Ascending aorta (tissue), 2 donors: ENCODE results near the gene FBXW4. TPM values are rescaled to one million over a fixed set of nuclear protein-coding genes. Genes with fewer than 3 reads are reported as not detected.

Source experiments
- DNase-seq, 2 donors: peaks; one replicate each; pipeline ENCODE4 v3.0.0-alpha.2; 2019; ENCODE audit warnings: low spot score in 2 of 2
- H3K27ac ChIP-seq, 2 donors: fragments of 200-600 bp; sonication (generic); one replicate each; pipeline ENCODE4 v1.5.1; 2016 to 2017; ENCODE audit warnings: mild to moderate bottlenecking in 1 of 2
- H3K27me3 ChIP-seq: fragments of 200-600 bp; sonication (generic); one replicate; pipeline ENCODE4 v1.5.1; 2017
- H3K36me3 ChIP-seq, 2 donors: fragments of 200-600 bp; sonication (generic); one replicate each; pipeline ENCODE4 v1.5.1; 2016
- H3K4me1 ChIP-seq, 2 donors: fragments of 200-600 bp; sonication (generic); one replicate each; pipeline ENCODE4 v1.5.1; 2016 to 2017; ENCODE audit warnings: mild to moderate bottlenecking in 1 of 2
- H3K4me3 ChIP-seq, 2 donors: fragments of 200-600 bp; sonication (generic); one replicate each; pipeline ENCODE4 v1.5.1; 2016 to 2017; ENCODE audit warnings: mild to moderate bottlenecking in 1 of 2
- H3K9me3 ChIP-seq, 2 donors: fragments of 200-600 bp; sonication (generic); one replicate each; pipeline ENCODE4 v1.5.1; 2016
- intact Hi-C: fragments of 100-400 bp; cut with DNase I; formaldehyde crosslinking; loops from one replicate; pipeline ENCODE4 v1.15.1; 2023
- total RNA-seq: library from RNA; depleted of rRNA; stranded (reverse); fragments of >200 nt; gene quantifications from one replicate; pipeline ENCODE4 v1.1.0, GENCODE V29; 2016
- TF ChIP-seq, protein P1 (sequence below), 3 experiments: fragments of 200-600 bp in 2 of 3; fragments of 450-650 bp in 1 of 3; sonication (generic) in 2 of 3; IDR thresholded peaks; one replicate each; pipeline ENCODE4 v1.5.1; 2016 to 2019; ENCODE audit warnings: antibody characterized with exemption in 3 of 3, mild to moderate bottlenecking in 1 of 3, moderate library complexity in 1 of 3

Gene FBXW4
- total RNA-seq, 1 donor from 2014 or later: 21.3 TPM

DNA sequence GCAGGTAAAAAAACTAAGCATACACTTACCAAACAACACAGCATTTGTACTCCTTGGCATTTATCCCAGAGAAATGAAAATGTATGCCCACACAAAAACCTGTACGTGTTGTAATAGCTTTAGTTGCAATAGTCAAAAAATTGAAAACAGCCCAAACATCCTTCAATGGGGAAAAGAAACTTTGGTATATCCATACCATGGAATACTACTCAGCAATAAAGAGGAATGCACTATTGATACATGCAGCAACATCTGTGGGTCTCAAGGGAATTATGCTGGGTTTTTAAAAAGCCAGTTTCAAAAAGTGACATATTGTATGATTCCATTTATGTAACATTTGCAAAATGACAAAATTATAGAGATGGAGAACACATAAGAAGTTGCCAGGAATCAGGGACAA, 71.4 kb downstream of the FBXW4 start:
- no peaks in the 10 kb centered on the region for H3K9me3 ChIP-seq
- H3K4me1 ChIP-seq: no peaks in the 10 kb centered on the region
- TF ChIP-seq, protein P1, sequence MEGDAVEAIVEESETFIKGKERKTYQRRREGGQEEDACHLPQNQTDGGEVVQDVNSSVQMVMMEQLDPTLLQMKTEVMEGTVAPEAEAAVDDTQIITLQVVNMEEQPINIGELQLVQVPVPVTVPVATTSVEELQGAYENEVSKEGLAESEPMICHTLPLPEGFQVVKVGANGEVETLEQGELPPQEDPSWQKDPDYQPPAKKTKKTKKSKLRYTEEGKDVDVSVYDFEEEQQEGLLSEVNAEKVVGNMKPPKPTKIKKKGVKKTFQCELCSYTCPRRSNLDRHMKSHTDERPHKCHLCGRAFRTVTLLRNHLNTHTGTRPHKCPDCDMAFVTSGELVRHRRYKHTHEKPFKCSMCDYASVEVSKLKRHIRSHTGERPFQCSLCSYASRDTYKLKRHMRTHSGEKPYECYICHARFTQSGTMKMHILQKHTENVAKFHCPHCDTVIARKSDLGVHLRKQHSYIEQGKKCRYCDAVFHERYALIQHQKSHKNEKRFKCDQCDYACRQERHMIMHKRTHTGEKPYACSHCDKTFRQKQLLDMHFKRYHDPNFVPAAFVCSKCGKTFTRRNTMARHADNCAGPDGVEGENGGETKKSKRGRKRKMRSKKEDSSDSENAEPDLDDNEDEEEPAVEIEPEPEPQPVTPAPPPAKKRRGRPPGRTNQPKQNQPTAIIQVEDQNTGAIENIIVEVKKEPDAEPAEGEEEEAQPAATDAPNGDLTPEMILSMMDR (IDR thresholded peaks at IDR 0.05): no peak
- H3K27me3 ChIP-seq: no peaks in the 10 kb centered on the region
- H3K27ac ChIP-seq: no peak overlapping the region
- peaks cover 10 to 51% of the 10 kb centered on the region in 2 donors for H3K36me3 ChIP-seq
- intact Hi-C loops: no loop called here
- DNase-seq: no peak
- H3K4me3 ChIP-seq: no peak overlapping the region

DNA sequence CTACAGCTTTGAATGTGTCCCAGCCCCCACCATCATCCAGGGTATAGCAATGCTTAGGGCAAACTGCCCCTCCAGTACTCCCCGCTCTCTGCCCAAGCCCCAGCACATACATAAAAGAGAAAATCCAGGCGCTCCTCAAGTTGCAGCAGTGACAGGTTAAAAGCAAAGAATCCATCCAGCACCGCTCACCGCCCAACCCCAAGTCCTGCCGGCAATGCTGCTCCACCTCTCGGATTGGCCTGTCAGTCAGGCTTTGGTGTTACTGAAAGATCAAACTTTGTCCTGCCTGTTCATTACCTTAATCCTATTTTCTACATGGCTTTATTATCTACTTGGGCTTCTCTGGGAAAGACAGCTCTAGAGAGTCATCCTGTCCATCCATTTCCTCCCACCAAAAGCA, 75.0 kb downstream of the FBXW4 start:
- intact Hi-C loops: no loop called here
- no peaks in the 10 kb centered on the region for H3K27me3 ChIP-seq
- TF ChIP-seq, protein P1 (IDR thresholded peaks at IDR 0.05): no peak
- H3K4me3 ChIP-seq: no peak overlapping the region
- H3K36me3 ChIP-seq: peaks cover 19 to 65% of the 10 kb centered on the region in 2 donors
- H3K27ac ChIP-seq: no peak overlapping the region
- DNase-seq: no peak
- no peaks in the 10 kb centered on the region for H3K4me1 ChIP-seq
- no peaks in the 10 kb centered on the region for H3K9me3 ChIP-seq

DNA sequence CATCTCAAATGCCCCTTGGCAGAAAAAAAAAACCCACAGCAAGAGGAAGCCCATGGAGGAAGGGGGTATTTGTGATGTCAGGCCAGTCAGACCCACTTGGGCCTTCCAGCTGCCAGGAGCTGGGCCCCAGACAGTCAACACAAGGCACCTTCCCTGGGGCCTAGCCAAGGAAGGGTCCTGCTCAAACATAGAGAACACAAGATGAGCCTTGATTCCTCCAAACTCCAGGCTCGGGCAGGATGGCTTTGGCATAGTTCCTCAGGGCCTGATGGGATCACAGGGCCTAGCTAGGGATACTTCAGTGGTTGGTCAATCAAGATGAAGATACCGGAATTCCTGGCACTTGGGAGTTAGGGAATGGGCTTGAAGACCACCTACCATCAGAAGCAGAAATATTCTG, 76.1 kb downstream of the FBXW4 start:
- Histone ChIP-seq H3K36me3 (peaks cover 13 to 58% of the 10 kb centered on the region in 2 donors), H3K9me3 (no peaks in the 10 kb centered on the region), H3K27me3 (no peaks in the 10 kb centered on the region), H3K27ac (no peak overlapping the region), H3K4me1 (no peaks in the 10 kb centered on the region), H3K4me3 (no peak overlapping the region)
- intact Hi-C loops: no loop called here
- TF ChIP-seq, protein P1 (IDR thresholded peaks at IDR 0.05): no peak
- no peak for DNase-seq

DNA sequence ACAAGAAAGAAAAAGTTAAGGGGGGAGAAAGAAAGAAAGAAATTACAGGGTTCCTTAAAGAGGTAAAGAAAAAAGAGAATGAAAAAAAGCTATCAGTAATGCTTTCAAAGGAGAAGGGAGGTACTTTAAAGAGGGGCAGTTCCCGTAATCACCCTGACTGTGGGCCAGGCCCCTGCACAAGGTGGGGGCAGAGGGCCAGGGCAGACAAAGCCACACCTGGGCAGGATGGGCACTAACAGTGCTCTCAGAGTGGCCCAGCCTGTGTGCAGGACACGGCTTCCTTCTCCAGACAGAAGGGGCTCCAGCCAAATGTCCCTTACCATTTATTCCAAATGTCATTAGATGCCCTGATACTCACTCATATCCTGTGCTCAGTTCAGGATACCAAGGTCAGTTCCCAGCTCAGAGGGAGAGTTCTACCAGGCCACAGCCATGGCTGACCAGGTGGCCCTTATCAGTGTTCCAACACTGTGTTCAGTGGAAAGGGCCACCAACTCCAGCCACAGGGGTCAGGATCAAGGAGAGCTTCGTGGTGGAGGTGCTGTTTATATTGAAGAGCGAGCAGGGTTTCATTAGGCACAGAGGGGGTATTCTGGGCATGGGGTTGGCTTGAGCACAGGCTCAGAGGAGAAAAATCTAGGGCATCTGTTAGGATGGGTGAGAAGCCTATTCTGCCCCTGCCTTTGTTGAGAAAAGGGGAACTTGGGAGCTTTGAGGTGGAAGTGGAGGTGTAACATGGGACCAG, 77.0 kb downstream of the FBXW4 start:
- no peaks in the 10 kb centered on the region for H3K9me3 ChIP-seq
- H3K27me3 ChIP-seq: no peaks in the 10 kb centered on the region
- no peak overlapping the region for H3K4me3 ChIP-seq
- peaks cover 10 to 53% of the 10 kb centered on the region in 2 donors for H3K36me3 ChIP-seq
- DNase-seq: no peak
- no peak overlapping the region for H3K27ac ChIP-seq
- no peaks in the 10 kb centered on the region for H3K4me1 ChIP-seq
- TF ChIP-seq, protein P1 (IDR thresholded peaks at IDR 0.05): no peak
- intact Hi-C loops: no loop called here

DNA sequence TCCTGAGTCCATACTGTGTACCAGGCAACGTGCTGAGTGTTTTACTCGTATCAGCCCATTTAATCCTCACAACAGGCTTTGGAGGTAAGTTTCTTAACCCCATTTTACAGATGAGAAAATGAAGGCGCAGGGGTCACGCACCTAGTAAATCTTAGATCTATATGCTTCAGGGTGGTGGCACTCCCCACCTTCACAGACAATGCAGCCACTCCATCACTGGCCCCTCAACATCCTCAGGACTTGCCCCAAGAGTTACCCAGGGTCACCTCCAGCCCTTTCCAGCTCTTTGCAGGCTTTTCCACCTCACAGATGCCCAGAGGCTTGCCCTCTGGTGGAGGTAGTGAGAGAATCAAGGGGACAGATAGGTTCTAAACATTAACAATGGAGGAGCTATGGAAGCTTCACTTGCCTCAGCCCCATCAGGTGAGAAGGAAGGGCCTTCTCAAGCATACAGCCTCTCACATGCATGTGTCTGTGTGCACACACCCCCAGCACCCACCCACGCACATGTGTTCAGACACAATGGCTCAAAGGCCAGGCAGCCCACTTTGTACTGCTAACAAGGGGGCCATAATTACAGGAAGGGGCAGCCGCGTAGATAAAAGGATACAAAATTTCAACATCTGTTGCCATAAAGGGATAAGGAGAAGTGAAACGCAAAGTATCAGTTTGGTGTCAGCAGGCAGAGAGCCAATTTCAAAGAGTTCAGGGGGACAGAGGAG, 77.7 kb downstream of the FBXW4 start:
- Histone ChIP-seq H3K27ac (no peak overlapping the region), H3K4me3 (no peak overlapping the region), H3K4me1 (no peaks in the 10 kb centered on the region), H3K27me3 (no peaks in the 10 kb centered on the region), H3K9me3 (no peaks in the 10 kb centered on the region), H3K36me3 (peaks cover 10 to 50% of the 10 kb centered on the region in 2 donors)
- no peak for DNase-seq
- TF ChIP-seq, protein P1 (IDR thresholded peaks at IDR 0.05): no peak
- intact Hi-C loops: no loop called here
